ENCODE data around the gene KLHL22. TPM values are rescaled to one million over a fixed set of nuclear protein-coding genes. Genes with fewer than 3 reads are reported as not detected.

KLHL22 gene
- total RNA-seq, 2 donors from 2014 or later = 10.4 to 13.2 TPM

GRCh38 chr22:20404881-20405280 is 90.7 kb downstream of the KLHL22 start:
- no peak for TF ChIP-seq CTCF (IDR thresholded peaks at IDR 0.05)
- no peaks in the 10 kb centered on the region for H3K36me3 ChIP-seq
- intact Hi-C loops (cut with DNase I) = no loop called here
- H3K9me3 ChIP-seq = no peaks in the 10 kb centered on the region
- no peak overlapping the region for H3K27ac ChIP-seq
- no peak overlapping the region for H3K4me3 ChIP-seq
- no peaks in the 10 kb centered on the region for H3K27me3 ChIP-seq
- no peaks in the 10 kb centered on the region for H3K4me1 ChIP-seq
- no peak for DNase-seq
- no peak overlapping the region for H3K9ac ChIP-seq (ENCODE audit: low read depth in 2 of 2, low read length in 2 of 2)

GRCh38 chr22:20403779-20404140 is 91.8 kb downstream of the KLHL22 start:
- no peaks in the 10 kb centered on the region for H3K4me1 ChIP-seq
- H3K9me3 ChIP-seq = no peaks in the 10 kb centered on the region
- H3K4me3 ChIP-seq = no peak overlapping the region
- DNase-seq = no peak
- H3K27ac ChIP-seq = no peak overlapping the region
- intact Hi-C loops (cut with DNase I) = no loop called here
- TF ChIP-seq CTCF (IDR thresholded peaks at IDR 0.05) = no peak
- H3K27me3 ChIP-seq = no peaks in the 10 kb centered on the region
- no peak overlapping the region for H3K9ac ChIP-seq (ENCODE audit: low read depth in 2 of 2, low read length in 2 of 2)
- no peaks in the 10 kb centered on the region for H3K36me3 ChIP-seq

- H3K27me3 ChIP-seq = no peaks in the 10 kb centered on the region
- no peaks in the 10 kb centered on the region for H3K4me1 ChIP-seq
- no peaks in the 10 kb centered on the region for H3K36me3 ChIP-seq
- no peak overlapping the region for H3K4me3 ChIP-seq
- DNase-seq = no peak
- intact Hi-C loops (cut with DNase I) = no loop called here
- H3K27ac ChIP-seq = no peak overlapping the region
- H3K9ac ChIP-seq (ENCODE audit: low read depth in 2 of 2, low read length in 2 of 2) = no peak overlapping the region
- no peaks in the 10 kb centered on the region for H3K9me3 ChIP-seq
- no peak for TF ChIP-seq CTCF (IDR thresholded peaks at IDR 0.05)
Observed at GRCh38 chr22:20402960-20403778, 92.4 kb downstream of the KLHL22 start.

- Histone ChIP-seq H3K9me3 (no peaks in the 10 kb centered on the region), H3K27me3 (no peaks in the 10 kb centered on the region), H3K9ac (ENCODE audit: low read depth in 2 of 2, low read length in 2 of 2) (no peak overlapping the region), H3K4me1 (no peaks in the 10 kb centered on the region), H3K4me3 (no peak overlapping the region), H3K36me3 (no peaks in the 10 kb centered on the region), H3K27ac (no peak overlapping the region)
- intact Hi-C loops (cut with DNase I) = no loop called here
- TF ChIP-seq CTCF (IDR thresholded peaks at IDR 0.05) = no peak
- no peak for DNase-seq
Observed at GRCh38 chr22:20401376-20402014, 94.1 kb downstream of the KLHL22 start.

GRCh38 chr22:20400606-20401375 is 94.8 kb downstream of the KLHL22 start:
- DNase-seq = no peak
- no peak overlapping the region for H3K9ac ChIP-seq (ENCODE audit: low read depth in 2 of 2, low read length in 2 of 2)
- no peaks in the 10 kb centered on the region for H3K4me1 ChIP-seq
- no peaks in the 10 kb centered on the region for H3K27me3 ChIP-seq
- intact Hi-C loops (cut with DNase I) = no loop called here
- no peak for TF ChIP-seq CTCF (IDR thresholded peaks at IDR 0.05)
- H3K9me3 ChIP-seq = no peaks in the 10 kb centered on the region
- H3K36me3 ChIP-seq = no peaks in the 10 kb centered on the region
- H3K27ac ChIP-seq = no peak overlapping the region
- no peak overlapping the region for H3K4me3 ChIP-seq
